HG03280 (cell line): Measurements from ENCODE around the gene JMJD8.

Experiments used
- ATAC-seq: cut with Tn5 transposase; IDR thresholded peaks from one replicate; pipeline ENCODE4 v1.9.1; 2021; ENCODE audit warnings: mild to moderate bottlenecking, moderate library complexity; ENCODE audit not compliant: unreplicated experiment

JMJD8 gene

GRCh38 chr16:644556-644955 is 39.6 kb downstream of the JMJD8 start:
- ATAC-seq: no peak

GRCh38 chr16:643050-643368 is 41.1 kb downstream of the JMJD8 start:
- no peak for ATAC-seq

- peak; percentile 39 for ATAC-seq
These were observed 41.7 kb downstream of the JMJD8 start for GRCh38 chr16:642189-643049.

GRCh38 chr16:641326-642188 is 42.6 kb downstream of the JMJD8 start, which contains the start of gene MCRIP2:
TSS of gene MCRIP2 (plus strand) at chr16:641828. CDS start at chr16:641992, 164 bp downstream.
- peak; percentile 45 for ATAC-seq

GRCh38 chr16:640614-641013 is 43.5 kb downstream of the JMJD8 start:
- no peak for ATAC-seq

GRCh38 chr16:638836-639235 is 45.3 kb downstream of the JMJD8 start:
- no peak for ATAC-seq

- ATAC-seq: no peak
These were observed 46.0 kb downstream of the JMJD8 start for GRCh38 chr16:638034-638543.

- ATAC-seq: no peak
These were observed 46.8 kb downstream of the JMJD8 start for GRCh38 chr16:637081-638018.

GRCh38 chr16:636206-637080 is 47.7 kb downstream of the JMJD8 start, which contains the start of gene METTL26:
TSS of gene METTL26 (minus strand) at chr16:636305. CDS start at chr16:636290, 15 bp downstream.
- ATAC-seq: peak; percentile 66

GRCh38 chr16:635573-636205 is 48.4 kb downstream of the JMJD8 start:
- no peak for ATAC-seq

GRCh38 chr16:634996-635395 is 49.1 kb downstream of the JMJD8 start:
- no peak for ATAC-seq

GRCh38 chr16:634051-634670 is 50.0 kb downstream of the JMJD8 start:
- no peak for ATAC-seq

GRCh38 chr16:633336-634050 is 50.6 kb downstream of the JMJD8 start:
- ATAC-seq: no peak

- ATAC-seq: no peak
These were observed 51.4 kb downstream of the JMJD8 start for GRCh38 chr16:632486-633335.

GRCh38 chr16:631808-632358 is 52.3 kb downstream of the JMJD8 start:
- ATAC-seq: no peak
